GM18873 (cell line): Measurements from ENCODE around the gene GGT6.
A peak's percentile ranks its signal among the peaks of the same experiment; 100 is the strongest.

Experiments
- ATAC-seq: cut with Tn5 transposase; IDR thresholded peaks from one replicate; pipeline ENCODE4 v1.9.1; 2021; ENCODE audit warnings: mild to moderate bottlenecking, moderate library complexity, moderate number of reproducible peaks; ENCODE audit not compliant: unreplicated experiment, low FRiP score

The GGT6 gene

DNA sequence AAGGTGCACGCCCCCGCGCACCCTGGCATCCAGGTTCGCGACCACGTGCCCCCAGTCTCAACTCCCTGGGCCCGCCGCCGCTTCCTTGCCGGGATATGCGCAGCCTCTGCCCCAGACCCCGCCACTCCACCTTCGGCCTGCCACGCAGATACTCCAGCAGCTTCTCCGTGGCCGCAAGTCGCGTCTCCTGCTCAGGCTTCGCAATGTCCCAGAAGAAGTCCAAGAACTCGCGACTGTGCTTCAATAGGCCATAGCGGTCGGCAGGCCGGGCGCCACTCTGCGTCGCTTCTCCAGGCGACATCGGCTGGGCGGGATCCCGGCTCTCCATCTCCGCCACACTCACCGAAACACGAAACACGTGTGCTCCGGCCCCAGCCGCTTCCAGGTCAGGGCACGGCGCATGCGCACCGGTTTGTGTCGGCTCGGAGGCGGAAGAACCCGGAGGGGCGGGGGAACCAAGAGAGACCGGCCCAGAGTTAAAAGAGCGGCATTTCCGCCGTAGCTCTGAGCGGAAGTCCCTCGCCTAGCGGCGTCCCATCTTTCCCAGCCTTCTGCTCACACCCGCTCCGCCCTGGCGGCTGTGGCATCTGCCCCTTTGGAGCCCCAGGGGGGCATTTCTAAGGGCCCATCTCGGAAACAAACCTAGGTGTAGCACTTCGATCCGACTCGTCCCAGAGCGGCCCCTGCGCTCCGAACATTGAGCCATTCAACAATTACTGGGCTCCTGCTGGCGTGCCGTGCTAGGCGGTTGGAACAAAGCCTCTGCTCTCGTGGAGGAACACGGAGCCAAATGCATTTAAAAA lies 5.2 kb downstream of the GGT6 start, which contains the start of gene MYBBP1A:
TSS of gene MYBBP1A (minus strand) at position 388 of the 803 bp plus-strand sequence. CDS start at position 328, 60 bp downstream.
- ATAC-seq, result peak; percentile 67

DNA sequence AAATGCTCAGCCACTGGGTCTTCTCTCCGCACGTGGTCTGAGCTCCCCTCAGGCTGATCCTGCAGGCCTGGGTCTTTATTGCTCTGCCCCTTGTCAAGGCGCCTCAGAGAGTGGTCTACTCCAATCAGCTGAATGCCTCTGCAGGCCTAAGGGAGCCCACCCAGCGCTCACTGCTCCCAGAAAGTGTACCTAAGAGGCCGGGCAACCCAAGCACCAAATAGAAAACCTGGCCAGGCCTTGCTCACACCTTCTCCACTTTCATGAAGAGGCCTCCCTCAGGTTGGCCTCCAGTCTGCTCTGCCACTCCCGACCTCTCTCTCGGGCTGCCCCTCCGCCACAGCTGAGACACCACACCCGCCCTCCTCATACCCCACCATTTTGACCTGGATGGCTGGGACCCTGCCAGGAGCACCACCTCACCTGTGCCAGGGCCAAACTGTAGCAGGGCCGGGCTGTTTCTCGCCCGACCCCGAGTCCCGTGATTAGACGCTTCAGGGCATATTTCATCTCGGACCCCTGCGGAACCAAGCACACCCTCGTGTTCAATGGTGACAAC lies 5.9 kb downstream of the GGT6 start:
- ATAC-seq, result no peak

DNA sequence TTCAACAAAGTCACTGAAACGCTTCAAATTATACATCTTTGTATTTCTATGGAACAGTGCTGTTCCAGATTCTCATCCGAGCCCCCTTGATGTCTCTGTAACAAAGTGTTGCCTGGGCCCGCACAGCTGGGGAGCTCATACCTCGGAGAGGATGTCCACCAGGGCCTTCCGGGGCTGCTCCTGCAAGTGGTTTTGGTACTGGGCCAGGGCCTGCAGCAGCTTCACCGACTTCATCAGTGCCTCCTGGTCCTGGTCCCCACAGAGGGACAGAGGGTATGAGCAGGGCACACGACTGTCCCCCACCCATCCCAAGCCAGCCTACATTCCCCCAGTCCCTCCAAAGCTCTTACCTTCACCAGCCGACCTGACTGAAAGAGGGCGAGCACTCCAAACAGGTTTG lies 6.7 kb downstream of the GGT6 start:
- ATAC-seq, result no peak

DNA sequence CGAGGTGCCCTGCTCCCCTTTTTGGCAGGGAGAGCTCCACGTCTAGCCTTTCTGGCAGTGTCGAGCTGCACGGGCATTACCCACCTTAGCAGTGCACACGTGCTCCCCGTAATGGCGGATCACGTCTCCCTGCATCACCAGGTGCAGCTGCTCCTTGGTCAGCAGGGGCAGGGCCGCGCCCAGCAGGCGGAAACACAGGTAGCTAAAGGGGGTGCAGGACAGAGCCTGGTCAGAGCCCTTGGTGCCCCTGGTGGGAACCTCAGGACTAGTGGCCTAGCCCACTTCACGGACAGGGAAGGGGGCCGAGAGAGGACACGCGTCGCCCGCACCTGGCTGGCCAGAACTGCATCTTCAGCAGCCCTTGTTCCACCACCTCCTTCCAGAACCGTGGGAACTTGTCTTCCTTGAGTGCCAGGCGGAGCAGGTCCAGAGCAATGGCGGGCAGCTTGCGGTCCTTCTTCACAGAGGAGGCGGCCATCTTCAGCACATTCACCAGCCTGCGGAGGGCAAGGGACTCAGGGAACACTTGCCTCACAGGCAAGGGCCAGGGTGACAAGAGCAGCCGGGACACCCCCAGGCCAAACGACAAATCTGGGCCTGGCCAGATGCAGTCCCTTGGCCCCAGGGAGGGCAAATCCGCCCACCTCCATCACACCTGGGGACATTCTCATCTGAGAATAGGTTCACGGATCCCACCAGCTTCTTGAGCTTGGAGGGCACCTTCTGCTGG lies 8.4 kb downstream of the GGT6 start:
- ATAC-seq, result no peak

DNA sequence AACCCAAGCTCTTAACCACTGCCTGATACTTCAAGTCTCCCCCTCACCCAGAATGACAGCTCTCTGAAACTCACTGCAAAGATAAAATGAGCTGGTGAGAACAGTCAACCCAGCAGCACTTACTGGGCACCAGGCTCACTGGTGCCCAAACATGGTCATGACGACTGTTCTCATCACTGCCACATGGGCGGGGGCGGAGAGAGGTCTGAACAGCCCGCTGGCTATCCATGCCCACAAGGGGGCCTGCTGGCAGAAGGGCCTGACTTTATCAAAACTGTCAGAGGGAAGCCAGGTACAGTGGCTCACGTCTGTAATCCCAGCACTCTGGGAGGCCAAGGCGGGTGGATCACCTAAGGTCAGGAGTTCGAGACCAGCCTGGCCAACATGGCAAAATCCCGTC lies 9.2 kb downstream of the GGT6 start:
- no peak for ATAC-seq

DNA sequence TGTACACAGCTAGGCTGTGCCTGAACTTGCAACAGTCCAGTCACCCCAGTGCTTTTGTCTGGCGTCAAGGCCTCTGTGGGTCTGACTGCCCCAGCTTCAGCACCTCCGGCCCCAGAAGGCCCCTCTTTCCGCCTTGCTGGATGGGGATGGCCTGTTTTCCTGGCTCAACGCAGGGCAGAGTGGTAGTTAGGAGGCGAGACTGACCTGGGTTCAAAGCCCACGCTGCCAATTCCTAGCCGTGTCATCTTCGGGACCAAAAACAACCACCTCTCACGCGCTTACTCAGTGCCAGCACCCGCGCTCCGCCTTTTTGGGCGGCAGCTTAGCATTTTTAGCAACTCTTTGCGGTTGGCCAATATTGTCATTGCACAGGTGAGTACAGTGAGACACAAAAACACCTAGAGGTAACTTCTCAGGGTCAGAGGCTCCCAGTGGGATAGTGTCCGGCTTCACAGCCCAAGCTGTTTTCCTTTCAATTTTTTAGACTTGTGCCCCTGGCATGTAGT lies 9.8 kb downstream of the GGT6 start:
- no peak for ATAC-seq

DNA sequence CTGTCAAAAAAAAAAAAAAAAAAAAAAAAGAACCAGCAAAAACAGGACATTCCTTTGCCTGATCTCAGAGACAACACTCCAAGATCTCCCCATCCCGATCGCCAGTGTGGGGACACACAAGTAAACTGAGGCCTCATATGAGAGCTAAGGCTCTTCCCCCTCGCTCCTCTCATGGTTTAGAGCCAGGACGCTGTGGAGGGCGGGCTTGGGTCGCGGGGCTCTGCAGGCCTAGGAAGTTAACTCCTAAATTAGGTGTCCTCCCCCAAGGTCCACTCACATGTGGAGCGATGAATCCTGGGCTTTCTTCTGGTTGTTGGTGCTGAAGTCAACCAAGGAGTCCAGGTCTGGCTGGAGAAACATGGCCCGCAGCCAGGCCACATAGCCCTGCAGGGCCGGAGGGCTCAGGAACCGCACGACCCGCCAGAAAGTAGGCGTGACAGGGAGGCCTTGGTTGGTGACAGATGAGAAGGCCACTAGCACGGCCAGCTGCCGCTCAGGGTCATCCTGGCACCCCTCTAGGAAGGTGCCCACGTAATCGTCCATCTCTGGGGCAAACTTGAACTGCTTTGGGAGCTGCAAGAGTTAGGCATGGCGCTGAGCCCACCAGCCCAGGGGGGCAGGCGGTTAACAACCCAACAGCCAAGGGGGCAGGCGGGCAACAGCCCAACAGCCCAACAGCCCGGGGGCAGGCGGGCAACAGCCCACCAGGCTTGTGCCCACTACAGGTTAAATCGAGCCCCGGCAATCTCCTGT lies 10.4 kb downstream of the GGT6 start:
- ATAC-seq, result no peak

DNA sequence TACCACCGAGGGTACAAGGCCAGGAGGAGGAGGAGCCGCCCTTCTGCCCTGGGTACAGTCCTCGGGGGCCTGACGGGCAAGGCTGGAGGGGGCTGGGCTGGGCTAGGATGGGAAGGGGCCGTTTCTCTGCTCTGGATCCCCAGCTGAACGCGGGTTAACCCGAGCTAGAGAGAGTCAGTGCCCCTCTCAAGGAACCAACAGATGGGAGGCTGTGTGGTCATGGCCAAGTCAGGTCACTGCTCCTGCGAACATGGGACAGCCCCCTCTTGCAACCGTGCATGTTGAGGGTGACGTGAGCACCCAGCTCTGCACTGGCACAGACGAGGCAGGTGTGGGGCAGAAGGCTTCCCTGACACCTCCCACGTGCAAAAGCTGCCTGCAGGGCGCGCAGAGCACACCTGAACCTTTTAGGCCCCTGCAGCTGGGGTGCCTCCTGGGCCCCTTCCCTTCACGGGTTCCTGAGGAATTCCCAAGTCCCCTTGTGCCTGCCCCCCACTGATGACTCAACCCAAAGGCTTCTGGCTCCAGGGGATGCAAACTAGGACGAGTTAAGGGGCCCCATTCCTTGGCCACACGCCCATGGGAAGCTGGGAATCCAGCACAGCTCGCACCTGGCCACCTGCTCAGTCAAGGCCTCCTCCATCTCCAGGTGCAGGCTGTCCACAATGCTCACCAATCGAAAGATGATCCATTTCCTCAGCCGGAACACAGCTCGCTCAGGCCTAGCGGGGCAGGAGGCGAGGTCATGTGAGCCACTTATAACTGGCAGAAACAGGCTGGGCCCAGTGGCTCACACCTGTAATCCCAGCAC lies 11.5 kb downstream of the GGT6 start:
- ATAC-seq, result no peak

DNA sequence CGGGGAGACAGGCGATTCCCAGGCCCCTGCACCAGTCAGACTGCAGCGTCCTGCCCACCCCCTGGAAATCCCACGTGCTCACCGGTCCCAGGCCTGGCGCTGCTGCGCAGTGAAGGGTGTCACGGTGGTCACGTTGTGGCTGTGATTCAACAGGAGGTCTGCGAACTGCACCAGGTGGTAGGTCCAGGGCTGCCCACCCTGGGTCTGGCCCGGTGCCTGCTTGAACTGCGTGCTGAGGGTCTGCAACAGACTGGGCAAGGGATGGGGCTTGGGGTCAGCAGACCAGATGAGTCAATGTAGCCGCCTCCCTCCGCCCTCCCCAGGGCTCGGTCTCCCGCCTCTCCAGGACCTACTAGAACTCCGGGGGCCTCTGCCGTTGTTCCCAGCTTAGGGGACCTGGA lies 12.3 kb downstream of the GGT6 start:
- ATAC-seq, result no peak

DNA sequence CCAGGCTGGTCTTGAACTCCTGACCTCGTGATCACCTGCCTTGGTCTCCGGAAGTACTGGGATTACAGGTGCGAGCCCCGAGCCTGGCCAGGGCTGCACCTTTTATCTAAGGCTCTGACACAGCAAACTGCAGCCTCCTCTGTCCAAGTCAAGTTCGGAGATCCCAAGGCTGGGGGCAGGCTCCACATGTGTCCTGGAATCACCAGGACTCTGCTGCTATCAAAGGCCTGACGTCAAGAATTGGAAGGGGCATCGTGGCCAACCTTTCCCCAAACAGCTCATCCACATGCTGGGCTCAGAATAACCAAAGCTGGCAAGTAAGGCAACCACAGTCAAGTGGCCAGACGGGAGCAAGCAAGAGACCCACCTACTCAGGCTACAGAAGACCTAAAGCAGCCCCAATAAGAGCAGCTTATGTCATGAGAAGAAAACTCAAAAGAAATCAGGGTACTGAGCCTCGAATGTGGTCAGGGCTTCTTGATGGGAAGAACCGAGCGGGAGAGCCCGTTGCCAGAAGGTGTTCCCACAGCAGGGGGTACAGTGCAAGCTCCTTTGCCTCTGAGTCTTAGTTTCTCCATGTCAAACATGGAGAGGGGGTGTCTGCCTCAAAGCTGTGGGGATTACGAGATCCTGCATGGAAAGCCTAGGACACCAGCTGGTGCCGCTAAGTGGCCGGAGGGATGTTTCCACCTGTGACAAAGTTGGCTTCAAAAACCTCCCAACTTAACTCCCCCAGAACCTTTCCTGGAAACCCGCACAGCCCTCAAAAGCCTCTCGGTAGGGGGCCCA lies 13.1 kb downstream of the GGT6 start:
- no peak for ATAC-seq

DNA sequence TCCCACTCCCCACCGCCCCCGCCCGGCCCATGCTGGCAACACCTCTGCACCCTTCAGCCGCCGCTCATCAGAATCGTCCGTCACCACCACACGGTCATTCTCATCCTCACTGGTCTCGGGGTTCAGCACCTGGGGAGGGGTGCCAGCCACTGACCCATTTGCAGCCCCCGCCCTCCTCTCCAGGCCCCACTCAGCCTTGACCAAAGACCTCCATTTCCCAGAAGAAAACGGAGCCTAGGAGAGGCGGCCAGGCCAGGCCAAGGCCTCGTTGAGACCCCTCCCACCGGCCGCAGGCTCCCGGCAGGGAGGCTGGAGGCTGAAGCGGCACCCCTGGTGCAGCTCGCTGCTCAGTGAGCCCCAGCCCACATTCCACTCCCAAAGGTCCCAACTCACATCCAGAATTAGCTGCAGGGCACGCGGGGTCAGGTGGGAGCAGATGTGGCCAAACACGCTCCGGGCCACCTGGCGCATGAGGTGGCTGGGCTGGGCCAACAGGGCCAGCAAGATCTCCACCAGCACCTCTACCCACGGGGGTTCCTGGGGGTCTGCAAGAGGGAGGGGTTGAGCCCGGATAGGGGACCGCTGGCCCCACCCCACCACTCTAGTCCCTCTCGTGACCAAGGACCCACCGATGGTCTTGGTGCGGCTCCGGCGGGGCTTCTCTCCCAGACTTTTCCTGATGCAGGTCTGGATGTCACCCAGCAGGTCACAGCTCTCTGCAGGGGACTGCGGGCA lies 15.0 kb downstream of the GGT6 start:
- no peak for ATAC-seq

DNA sequence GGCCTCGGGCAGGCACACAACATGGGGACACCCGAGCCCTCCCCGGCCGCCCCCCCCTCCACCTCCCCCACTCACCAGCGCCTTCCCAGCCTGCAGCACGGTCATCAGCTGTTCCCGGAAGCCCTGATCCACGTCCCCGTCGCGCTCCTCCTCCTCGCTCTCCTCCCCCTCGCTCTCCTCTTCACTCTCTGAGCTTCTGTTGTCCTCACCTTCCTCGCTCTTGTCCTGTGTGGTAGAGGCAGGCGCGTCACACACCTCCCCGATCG lies 15.5 kb downstream of the GGT6 start:
- ATAC-seq, result no peak

DNA sequence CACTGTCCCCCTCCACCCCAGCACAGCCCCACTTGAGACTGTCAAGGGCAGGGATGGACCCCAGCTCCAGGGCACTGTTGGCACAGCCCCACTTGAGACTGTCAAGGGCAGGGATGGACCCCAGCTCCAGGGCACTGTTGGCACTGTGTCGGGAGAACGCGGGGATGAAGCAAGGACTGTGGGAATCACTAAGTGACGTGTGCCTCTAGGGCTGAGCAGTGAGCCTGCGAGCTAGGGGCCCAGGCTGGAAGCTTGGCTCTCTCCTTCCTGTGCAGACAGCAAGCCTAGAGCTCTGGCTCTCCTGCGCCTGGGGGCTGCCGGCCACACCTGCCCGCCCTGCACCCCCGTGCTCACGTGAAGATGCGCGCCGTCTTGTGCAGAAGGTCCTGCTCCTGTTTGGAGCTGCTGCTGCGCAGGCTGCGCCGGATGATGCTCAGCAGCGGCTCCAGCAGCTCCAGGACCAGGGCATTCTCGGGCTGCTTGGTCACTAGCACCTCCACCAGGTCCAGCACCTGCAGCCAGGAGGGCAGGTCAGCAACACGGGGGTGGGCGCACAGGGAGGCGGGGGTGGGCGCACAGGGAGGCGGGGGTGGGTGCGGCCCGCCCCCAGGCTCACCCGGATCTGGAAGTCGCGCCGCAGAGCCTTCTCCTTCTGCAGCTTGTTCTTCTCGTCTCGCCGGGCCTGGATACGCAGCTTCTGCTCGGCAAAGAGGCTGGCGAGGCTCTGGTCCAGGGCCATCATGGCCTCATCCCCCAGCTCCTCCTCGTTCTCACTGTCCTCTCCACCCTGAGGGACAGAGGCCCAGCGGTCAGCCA lies 16.0 kb downstream of the GGT6 start:
- ATAC-seq, result no peak

DNA sequence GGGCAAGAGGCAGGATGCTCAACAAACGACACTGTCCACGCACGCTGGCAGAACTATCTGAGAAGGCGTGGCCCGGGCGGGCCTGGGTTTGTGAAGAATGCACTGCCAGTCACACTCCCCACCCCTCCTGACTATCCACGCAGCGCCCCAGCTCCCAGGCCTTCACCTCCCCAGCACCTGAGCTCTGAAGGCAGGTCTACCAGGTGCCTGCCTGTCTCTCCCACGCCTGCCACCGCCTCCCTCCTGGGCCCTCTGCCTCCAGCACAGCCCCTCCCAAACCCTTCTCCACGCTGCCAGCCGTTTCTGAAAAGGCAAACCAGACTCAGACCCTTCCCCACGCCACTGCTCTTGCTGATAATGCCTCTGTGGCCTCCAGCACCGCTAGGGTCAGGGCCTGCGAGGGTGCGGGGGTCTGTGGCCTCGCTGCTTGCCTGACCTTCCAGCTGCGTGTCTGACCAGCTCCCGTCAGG lies 16.8 kb downstream of the GGT6 start:
- no peak for ATAC-seq

DNA sequence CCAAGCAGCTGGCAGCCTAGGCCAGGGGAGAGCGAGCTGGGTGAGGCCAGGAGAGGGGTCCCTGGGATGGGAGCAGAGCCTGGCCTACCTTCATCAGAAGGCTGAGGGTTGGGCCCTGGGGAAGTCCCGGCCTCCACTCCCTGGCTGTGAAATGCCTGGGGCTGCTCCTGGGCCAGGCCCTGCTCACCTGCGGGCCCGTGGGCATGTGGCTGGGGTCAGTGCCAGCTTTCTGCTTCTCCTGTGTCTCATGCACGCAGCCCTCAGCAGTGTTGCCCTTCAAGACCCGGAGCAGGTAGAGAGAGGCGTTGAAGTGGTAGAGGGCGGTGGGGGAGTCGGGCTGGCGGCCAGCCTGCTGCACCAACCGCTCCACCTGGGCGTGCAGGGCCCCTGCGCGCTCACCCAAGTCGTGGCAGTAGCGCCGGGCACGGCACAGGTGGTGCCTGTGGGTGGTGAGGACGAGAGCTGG lies 17.6 kb downstream of the GGT6 start:
- ATAC-seq, result no peak

DNA sequence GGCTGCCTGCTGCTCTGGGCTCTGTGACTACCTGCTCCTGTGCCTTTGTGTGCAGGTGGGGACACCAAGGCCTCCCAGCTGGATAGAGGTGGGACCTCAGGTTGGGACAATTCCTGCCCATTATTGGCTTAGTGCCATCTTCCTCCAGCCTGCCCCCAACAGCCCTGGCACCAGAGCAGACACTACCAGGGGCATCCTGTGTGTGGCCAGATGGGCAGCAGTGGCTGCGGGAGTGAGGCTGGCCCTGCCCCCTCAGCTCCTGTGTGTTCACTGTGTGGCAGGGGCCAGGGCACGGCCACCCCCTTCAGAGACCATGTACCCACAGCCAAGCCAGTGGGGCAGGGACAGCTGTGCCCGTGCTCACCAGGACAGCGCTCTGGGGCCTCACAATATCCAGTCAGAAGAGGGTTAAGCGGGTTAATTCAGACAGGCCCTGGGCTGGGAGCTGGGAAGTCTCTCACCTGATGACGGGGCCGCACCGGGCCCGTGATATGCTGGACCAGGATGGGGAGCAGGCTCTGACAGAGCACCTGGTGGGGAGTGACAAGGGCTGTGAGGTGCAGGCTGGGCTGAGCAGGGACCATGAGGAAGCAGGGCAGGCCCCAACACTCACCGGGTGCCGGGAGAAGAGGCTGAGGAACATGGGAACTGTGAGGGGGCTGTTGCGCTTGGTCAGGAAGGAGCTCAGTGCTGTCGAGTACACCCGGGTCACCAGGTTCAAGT lies 18.2 kb downstream of the GGT6 start:
- no peak for ATAC-seq
